Large intestine (tissue), 3 donors: ENCODE data around the gene CD248. TPM values are rescaled to one million over a fixed set of nuclear protein-coding genes. Genes with fewer than 3 reads are reported as not detected.
"Not testable (repeated sequence)": the region's sequence is repeated elsewhere in the genome, so short reads cannot be mapped to it uniquely, and the experiment has no call there.

ENCODE experiments used
- DNase-seq, 2 donors: peaks; one replicate each; pipeline versions ENCODE4 v3.0.0 to v3.0.0-alpha.2; 2013
- H3K27ac ChIP-seq: one replicate; pipeline ENCODE4 v1.5.1; 2013; ENCODE audit warnings: low read length
- H3K27me3 ChIP-seq: 2 replicates; pipeline ENCODE4 v1.6.1; 2013; ENCODE audit warnings: low read length; ENCODE audit not compliant: control insufficient read depth, insufficient read depth
- H3K36me3 ChIP-seq: 2 replicates; pipeline ENCODE4 v1.6.1; 2013; ENCODE audit warnings: low read length; ENCODE audit not compliant: control insufficient read depth, insufficient read depth
- H3K4me1 ChIP-seq: one replicate; pipeline ENCODE4 v1.6.1; 2013; ENCODE audit warnings: low read length; ENCODE audit not compliant: control insufficient read depth, insufficient read depth
- H3K4me3 ChIP-seq: one replicate; pipeline ENCODE4 v1.5.1; 2013; ENCODE audit warnings: low read length
- H3K9me3 ChIP-seq: one replicate; pipeline ENCODE4 v1.6.1; 2013; ENCODE audit warnings: mild to moderate bottlenecking, low read depth, low read length, moderate library complexity; ENCODE audit not compliant: control insufficient read depth
- WGBS: methylation state at CpG from one replicate; pipeline ENCODE4 v1.1.5; 2013; ENCODE audit warnings: low lambda C conversion rate; ENCODE audit not compliant: insufficient coverage; 5-methylcytosine and 5-hydroxymethylcytosine counted together
- polyA plus RNA-seq: library from polyadenylated mRNA; unstranded; fragments of 120-200 nt; gene quantifications from one replicate; pipeline ENCODE4 v1.2.1, GENCODE V29; 2013

The CD248 gene
- polyA plus RNA-seq, 1 donor = 24.6 TPM

- no peak for DNase-seq
- Histone ChIP-seq H3K4me3 (no peak overlapping the region), H3K9me3 (no peaks in the 10 kb centered on the region), H3K36me3 (peaks cover 7% of the 10 kb centered on the region), H3K4me1 (peaks cover 21% of the 10 kb centered on the region), H3K27ac (peak overlapping the region; percentile 18), H3K27me3 (no peaks in the 10 kb centered on the region)
- WGBS = no CpG with 5 or more reads among the region's 10 CpGs
These were observed 10.6 kb upstream of the CD248 start for GRCh38 chr11:66327171-66328030.

- Histone ChIP-seq H3K4me1 (peaks cover 21% of the 10 kb centered on the region), H3K36me3 (peaks cover under 1% of the 10 kb centered on the region), H3K27ac (peak overlapping the region; percentile 18), H3K4me3 (no peak overlapping the region), H3K9me3 (no peaks in the 10 kb centered on the region), H3K27me3 (no peaks in the 10 kb centered on the region)
- WGBS = no CpG with 5 or more reads among the region's 21 CpGs
- DNase-seq = peak in 1 of 2 donors; percentile 28
These were observed 9.6 kb upstream of the CD248 start for GRCh38 chr11:66326261-66327111.

- no peak for DNase-seq
- Histone ChIP-seq H3K4me1 (peaks cover 21% of the 10 kb centered on the region), H3K27me3 (no peaks in the 10 kb centered on the region), H3K9me3 (no peaks in the 10 kb centered on the region), H3K27ac (no peak overlapping the region), H3K4me3 (no peak overlapping the region), H3K36me3 (no peaks in the 10 kb centered on the region)
- WGBS = no CpG with 5 or more reads among the region's 8 CpGs
These were observed 8.4 kb upstream of the CD248 start for GRCh38 chr11:66325263-66325671.

GRCh38 chr11:66324664-66325063 lies 7.8 kb upstream of the CD248 start:
- DNase-seq = no peak
- H3K4me1 ChIP-seq = peaks cover 21% of the 10 kb centered on the region
- no peak overlapping the region for H3K4me3 ChIP-seq
- H3K27me3 ChIP-seq = no peaks in the 10 kb centered on the region
- no CpG with 5 or more reads among the region's 10 CpGs for WGBS
- peaks cover under 1% of the 10 kb centered on the region for H3K9me3 ChIP-seq
- no peak overlapping the region for H3K27ac ChIP-seq
- H3K36me3 ChIP-seq = no peaks in the 10 kb centered on the region

- Histone ChIP-seq H3K9me3 (peaks cover 5% of the 10 kb centered on the region), H3K4me1 (peaks cover 26% of the 10 kb centered on the region), H3K4me3 (no peak overlapping the region), H3K36me3 (no peaks in the 10 kb centered on the region), H3K27ac (no peak overlapping the region), H3K27me3 (no peaks in the 10 kb centered on the region)
- DNase-seq = no peak
- WGBS = 100% methylated on average over 1 of the region's 1 CpG
These were observed 6.8 kb upstream of the CD248 start for GRCh38 chr11:66323684-66324083.

GRCh38 chr11:66322732-66323427 lies 6.0 kb upstream of the CD248 start:
- no peak for DNase-seq
- H3K4me1 ChIP-seq = peaks cover 26% of the 10 kb centered on the region
- no peak overlapping the region for H3K27ac ChIP-seq
- H3K36me3 ChIP-seq = no peaks in the 10 kb centered on the region
- no CpG with 5 or more reads among the region's 11 CpGs for WGBS
- H3K4me3 ChIP-seq = no peak overlapping the region
- H3K27me3 ChIP-seq = no peaks in the 10 kb centered on the region
- peaks cover 5% of the 10 kb centered on the region for H3K9me3 ChIP-seq

GRCh38 chr11:66321606-66322005 lies 4.8 kb upstream of the CD248 start:
- Histone ChIP-seq H3K27me3 (no peaks in the 10 kb centered on the region), H3K36me3 (no peaks in the 10 kb centered on the region)
- no CpG with 5 or more reads among the region's 4 CpGs for WGBS

GRCh38 chr11:66320748-66321147 lies 3.9 kb upstream of the CD248 start:
- peaks cover 23% of the 10 kb centered on the region for H3K4me1 ChIP-seq
- H3K4me3 ChIP-seq, H3K27ac ChIP-seq, H3K36me3 ChIP-seq, H3K9me3 ChIP-seq, DNase-seq, H3K27me3 ChIP-seq: not testable (repeated sequence)
- no CpG with 5 or more reads among the region's 6 CpGs for WGBS

More at GRCh38 chr11:66321606-66322005, 4.8 kb upstream of the CD248 start:
- H3K4me3 ChIP-seq = no peak overlapping the region
- H3K27ac ChIP-seq = no peak overlapping the region
- peaks cover 26% of the 10 kb centered on the region for H3K4me1 ChIP-seq
- peaks cover 5% of the 10 kb centered on the region for H3K9me3 ChIP-seq
- DNase-seq = no peak

- no CpG with 5 or more reads among the region's 2 CpGs for WGBS
- not testable (repeated sequence) for H3K27me3 ChIP-seq, H3K36me3 ChIP-seq, DNase-seq, H3K4me3 ChIP-seq, H3K27ac ChIP-seq, H3K9me3 ChIP-seq
- peaks cover 23% of the 10 kb centered on the region for H3K4me1 ChIP-seq
These were observed 3.4 kb upstream of the CD248 start for GRCh38 chr11:66320289-66320688.

GRCh38 chr11:66318600-66318970 lies 1.7 kb upstream of the CD248 start:
- DNase-seq = no peak
- H3K4me3 ChIP-seq = no peak overlapping the region
- H3K4me1 ChIP-seq = peaks cover 27% of the 10 kb centered on the region
- no CpG with 5 or more reads among the region's 3 CpGs for WGBS
- H3K27me3 ChIP-seq = no peaks in the 10 kb centered on the region
- no peaks in the 10 kb centered on the region for H3K36me3 ChIP-seq
- H3K9me3 ChIP-seq = peaks cover 5% of the 10 kb centered on the region
- peak overlapping the region; percentile 79 for H3K27ac ChIP-seq
